ENCODE data around the gene EIF2S3.
"Not testable (repeated sequence)": the region's sequence is repeated elsewhere in the genome, so short reads cannot be mapped to it uniquely, and the experiment has no call there.

- not testable (repeated sequence) for TF ChIP-seq POLR2AphosphoS5, EP300 (IDR thresholded peaks at IDR 0.05)
- TF ChIP-seq, protein P1, sequence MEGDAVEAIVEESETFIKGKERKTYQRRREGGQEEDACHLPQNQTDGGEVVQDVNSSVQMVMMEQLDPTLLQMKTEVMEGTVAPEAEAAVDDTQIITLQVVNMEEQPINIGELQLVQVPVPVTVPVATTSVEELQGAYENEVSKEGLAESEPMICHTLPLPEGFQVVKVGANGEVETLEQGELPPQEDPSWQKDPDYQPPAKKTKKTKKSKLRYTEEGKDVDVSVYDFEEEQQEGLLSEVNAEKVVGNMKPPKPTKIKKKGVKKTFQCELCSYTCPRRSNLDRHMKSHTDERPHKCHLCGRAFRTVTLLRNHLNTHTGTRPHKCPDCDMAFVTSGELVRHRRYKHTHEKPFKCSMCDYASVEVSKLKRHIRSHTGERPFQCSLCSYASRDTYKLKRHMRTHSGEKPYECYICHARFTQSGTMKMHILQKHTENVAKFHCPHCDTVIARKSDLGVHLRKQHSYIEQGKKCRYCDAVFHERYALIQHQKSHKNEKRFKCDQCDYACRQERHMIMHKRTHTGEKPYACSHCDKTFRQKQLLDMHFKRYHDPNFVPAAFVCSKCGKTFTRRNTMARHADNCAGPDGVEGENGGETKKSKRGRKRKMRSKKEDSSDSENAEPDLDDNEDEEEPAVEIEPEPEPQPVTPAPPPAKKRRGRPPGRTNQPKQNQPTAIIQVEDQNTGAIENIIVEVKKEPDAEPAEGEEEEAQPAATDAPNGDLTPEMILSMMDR (IDR thresholded peaks at IDR 0.05): not testable (repeated sequence)
Observed at GRCh38 chrX:24080245-24080644, 25.5 kb downstream of the EIF2S3 start.

Measured in stomach (tissue), 4 donors.